Peyer's patch (tissue), 4 donors: ENCODE results near the gene PACS2.

Experiments used
- CTCF ChIP-seq, 6 experiments: fragments of 450-650 bp in 4 of 6; fragments of 200-600 bp in 2 of 6; sonication (generic) in 1 of 6; IDR thresholded peaks; one replicate each; pipeline ENCODE4 v1.5.1; 2017 to 2019; ENCODE audit warnings: antibody characterized with exemption in 6 of 6, mild to moderate bottlenecking in 3 of 6, moderate library complexity in 1 of 6
- POLR2A ChIP-seq, 2 donors: fragments of 450-650 bp; IDR thresholded peaks; one replicate each; pipeline ENCODE4 v1.5.1; 2017; ENCODE audit warnings: antibody characterized with exemption in 2 of 2, mild to moderate bottlenecking in 2 of 2, moderate library complexity in 2 of 2

- TF ChIP-seq CTCF (IDR thresholded peaks at IDR 0.05) = no peak
- TF ChIP-seq POLR2A (IDR thresholded peaks at IDR 0.05) = no peak
Measured at GRCh38 chr14:105422695-105423487, 108.3 kb downstream of the PACS2 start.
